ENCODE results near the gene PCNT.

The PCNT gene

GRCh38 chr21:46355161-46356004 is 31.4 kb downstream of the PCNT start:
- H3K9me3 Mint-ChIP-seq: no peaks in the 10 kb centered on the region
- H3K27me3 Mint-ChIP-seq: no peaks in the 10 kb centered on the region
- peak overlapping the region; percentile 73 for H3K27ac Mint-ChIP-seq
- peak; percentile 36 for DNase-seq
- H3K4me3 Mint-ChIP-seq: no peak overlapping the region
- H3K4me1 Mint-ChIP-seq (ENCODE audit: low read depth): peaks cover 3% of the 10 kb centered on the region
- H3K36me3 Mint-ChIP-seq (ENCODE audit: low read depth): peaks cover 95% of the 10 kb centered on the region

DNA sequence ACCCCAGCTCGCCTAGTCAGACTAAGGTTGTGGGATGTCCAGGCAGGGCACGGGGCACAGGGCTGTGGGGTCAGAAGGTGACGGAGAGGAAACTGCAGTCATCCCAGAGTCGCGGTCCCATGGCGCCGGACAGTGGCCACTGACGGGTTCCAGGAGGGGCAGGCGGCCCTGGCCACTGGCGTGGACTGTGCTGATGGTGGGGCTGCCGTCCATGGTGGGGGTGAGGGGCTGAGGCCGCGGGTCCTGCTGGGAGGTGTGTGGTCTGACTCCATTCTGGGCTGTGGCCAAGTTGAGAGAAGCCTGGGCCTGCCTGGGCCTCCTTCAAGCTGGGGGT is 32.0 kb downstream of the PCNT start:
- DNase-seq: no peak
- H3K27ac Mint-ChIP-seq: no peak overlapping the region
- peaks cover 3% of the 10 kb centered on the region for H3K4me1 Mint-ChIP-seq (ENCODE audit: low read depth)
- H3K4me3 Mint-ChIP-seq: no peak overlapping the region
- H3K36me3 Mint-ChIP-seq (ENCODE audit: low read depth): peaks cover 95% of the 10 kb centered on the region
- H3K9me3 Mint-ChIP-seq: no peaks in the 10 kb centered on the region
- no peaks in the 10 kb centered on the region for H3K27me3 Mint-ChIP-seq

GRCh38 chr21:46356494-46357334 is 32.8 kb downstream of the PCNT start:
- peaks cover 3% of the 10 kb centered on the region for H3K4me1 Mint-ChIP-seq (ENCODE audit: low read depth)
- no peaks in the 10 kb centered on the region for H3K27me3 Mint-ChIP-seq
- no peak for DNase-seq
- peaks cover 94% of the 10 kb centered on the region for H3K36me3 Mint-ChIP-seq (ENCODE audit: low read depth)
- no peak overlapping the region for H3K4me3 Mint-ChIP-seq
- peak overlapping the region; percentile 40 for H3K27ac Mint-ChIP-seq
- H3K9me3 Mint-ChIP-seq: no peaks in the 10 kb centered on the region

- H3K4me3 Mint-ChIP-seq: no peak overlapping the region
- no peaks in the 10 kb centered on the region for H3K9me3 Mint-ChIP-seq
- H3K27ac Mint-ChIP-seq: no peak overlapping the region
- no peaks in the 10 kb centered on the region for H3K27me3 Mint-ChIP-seq
- peaks cover 7% of the 10 kb centered on the region for H3K4me1 Mint-ChIP-seq (ENCODE audit: low read depth)
- H3K36me3 Mint-ChIP-seq (ENCODE audit: low read depth): peaks cover 94% of the 10 kb centered on the region
- no peak for DNase-seq
These were observed 33.3 kb downstream of the PCNT start for GRCh38 chr21:46357335-46357604.

DNA sequence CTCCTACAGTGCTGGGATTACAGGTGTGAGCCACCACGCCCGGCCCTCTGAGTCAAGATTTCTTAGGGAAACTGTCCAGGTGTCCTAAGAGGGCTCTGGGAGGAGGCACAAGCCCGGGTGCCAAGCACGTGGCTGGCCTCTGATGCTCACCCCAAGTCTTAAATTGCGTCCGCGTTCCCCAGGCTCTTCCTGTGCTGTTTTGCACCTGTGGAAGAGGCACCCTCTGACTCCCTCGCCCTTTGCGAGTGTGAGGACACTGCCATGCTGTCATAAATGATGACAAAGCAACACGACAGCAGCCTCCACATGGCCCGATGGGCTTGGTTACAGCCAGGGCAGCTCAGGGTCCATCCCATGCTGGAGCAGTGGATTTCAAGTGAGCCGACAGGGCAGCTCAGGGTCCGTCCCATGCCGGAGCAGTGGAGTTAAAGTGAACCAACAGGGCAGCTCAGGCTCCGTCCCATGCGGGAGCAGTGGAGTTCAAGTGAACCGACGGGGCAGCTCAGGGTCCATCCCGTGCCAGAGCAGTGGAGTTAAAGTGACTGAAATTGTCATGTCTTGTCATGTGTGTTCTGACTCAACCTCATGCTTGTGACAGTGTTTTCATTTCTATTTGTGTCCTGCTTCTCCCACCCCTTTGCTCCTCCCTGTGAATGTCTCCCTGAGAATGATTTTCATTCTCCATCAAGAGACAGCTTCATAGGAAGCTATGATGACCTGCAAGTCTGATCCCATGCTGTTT is 33.9 kb downstream of the PCNT start:
- Mint-ChIP-seq H3K27ac (peak overlapping the region; percentile 30), H3K36me3 (ENCODE audit: low read depth) (peaks cover 93% of the 10 kb centered on the region)

GRCh38 chr21:46361176-46361575 is 37.2 kb downstream of the PCNT start:
- Mint-ChIP-seq H3K36me3 (ENCODE audit: low read depth) (peaks cover 91% of the 10 kb centered on the region), H3K4me3 (no peak overlapping the region), H3K4me1 (ENCODE audit: low read depth) (peaks cover 5% of the 10 kb centered on the region), H3K27me3 (no peaks in the 10 kb centered on the region), H3K9me3 (no peaks in the 10 kb centered on the region), H3K27ac (no peak overlapping the region)
- DNase-seq: no peak

More for the DNA sequence above, 33.9 kb downstream of the PCNT start:
- Mint-ChIP-seq H3K4me1 (ENCODE audit: low read depth) (peaks cover 8% of the 10 kb centered on the region), H3K9me3 (no peaks in the 10 kb centered on the region), H3K27me3 (no peaks in the 10 kb centered on the region), H3K4me3 (no peak overlapping the region)
- DNase-seq: no peak

GRCh38 chr21:46361935-46362334 is 38.0 kb downstream of the PCNT start:
- Mint-ChIP-seq H3K4me1 (ENCODE audit: low read depth) (peaks cover 7% of the 10 kb centered on the region), H3K27me3 (no peaks in the 10 kb centered on the region), H3K36me3 (ENCODE audit: low read depth) (peaks cover 91% of the 10 kb centered on the region), H3K4me3 (no peak overlapping the region), H3K27ac (no peak overlapping the region), H3K9me3 (no peaks in the 10 kb centered on the region)
- DNase-seq: no peak

GRCh38 chr21:46362946-46363345 is 39.0 kb downstream of the PCNT start:
- H3K4me3 Mint-ChIP-seq: no peak overlapping the region
- H3K36me3 Mint-ChIP-seq (ENCODE audit: low read depth): peaks cover 90% of the 10 kb centered on the region
- H3K9me3 Mint-ChIP-seq: no peaks in the 10 kb centered on the region
- H3K27ac Mint-ChIP-seq: no peak overlapping the region
- no peak for DNase-seq
- no peaks in the 10 kb centered on the region for H3K27me3 Mint-ChIP-seq
- peaks cover 11% of the 10 kb centered on the region for H3K4me1 Mint-ChIP-seq (ENCODE audit: low read depth)

GRCh38 chr21:46363698-46364097 is 39.7 kb downstream of the PCNT start:
- H3K4me3 Mint-ChIP-seq: no peak overlapping the region
- DNase-seq: no peak
- no peaks in the 10 kb centered on the region for H3K9me3 Mint-ChIP-seq
- peaks cover 17% of the 10 kb centered on the region for H3K4me1 Mint-ChIP-seq (ENCODE audit: low read depth)
- no peak overlapping the region for H3K27ac Mint-ChIP-seq
- H3K36me3 Mint-ChIP-seq (ENCODE audit: low read depth): peaks cover 91% of the 10 kb centered on the region
- no peaks in the 10 kb centered on the region for H3K27me3 Mint-ChIP-seq

- H3K27ac Mint-ChIP-seq: no peak overlapping the region
- H3K27me3 Mint-ChIP-seq: no peaks in the 10 kb centered on the region
- H3K9me3 Mint-ChIP-seq: no peaks in the 10 kb centered on the region
- H3K4me1 Mint-ChIP-seq (ENCODE audit: low read depth): peaks cover 26% of the 10 kb centered on the region
- no peak overlapping the region for H3K4me3 Mint-ChIP-seq
- H3K36me3 Mint-ChIP-seq (ENCODE audit: low read depth): peaks cover 87% of the 10 kb centered on the region
- no peak for DNase-seq
These were observed 42.1 kb downstream of the PCNT start for GRCh38 chr21:46366091-46366490.

DNA sequence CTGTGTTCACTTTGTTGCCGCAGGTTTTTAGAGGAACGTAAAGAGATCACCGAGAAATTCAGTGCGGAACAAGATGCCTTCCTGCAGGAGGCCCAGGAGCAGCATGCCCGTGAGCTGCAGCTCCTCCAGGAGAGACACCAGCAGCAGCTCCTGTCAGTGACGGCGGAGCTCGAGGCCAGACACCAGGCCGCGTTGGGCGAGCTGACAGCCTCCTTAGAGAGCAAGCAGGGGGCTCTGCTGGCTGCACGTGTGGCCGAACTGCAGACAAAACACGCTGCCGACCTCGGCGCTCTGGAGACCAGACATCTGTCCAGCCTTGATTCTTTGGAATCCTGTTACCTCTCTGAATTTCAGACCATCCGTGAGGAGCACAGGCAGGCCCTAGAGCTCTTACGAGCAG is 42.6 kb downstream of the PCNT start:
- H3K4me3 Mint-ChIP-seq: no peak overlapping the region
- DNase-seq: no peak
- peaks cover 29% of the 10 kb centered on the region for H3K4me1 Mint-ChIP-seq (ENCODE audit: low read depth)
- H3K36me3 Mint-ChIP-seq (ENCODE audit: low read depth): peaks cover 86% of the 10 kb centered on the region
- H3K27ac Mint-ChIP-seq: no peak overlapping the region
- H3K27me3 Mint-ChIP-seq: no peaks in the 10 kb centered on the region
- H3K9me3 Mint-ChIP-seq: no peaks in the 10 kb centered on the region

DNA sequence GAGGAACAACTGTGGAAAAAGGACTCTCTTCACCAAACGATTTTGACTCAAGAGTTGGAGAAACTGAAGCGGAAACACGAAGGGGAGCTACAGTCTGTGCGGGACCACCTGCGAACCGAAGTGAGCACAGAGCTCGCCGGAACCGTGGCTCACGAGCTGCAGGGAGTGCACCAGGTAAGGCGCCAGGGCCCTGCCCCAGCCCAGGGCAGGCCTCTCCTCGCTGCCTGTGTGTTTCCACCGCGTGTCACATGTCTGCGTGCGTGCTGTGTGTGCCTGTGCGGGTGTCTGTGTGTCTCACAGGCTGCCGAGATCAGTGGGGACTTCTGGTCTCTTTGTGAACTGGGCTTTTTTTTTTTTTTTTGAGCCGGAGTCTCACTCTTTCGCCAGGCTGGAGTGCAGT is 43.0 kb downstream of the PCNT start:
- no peak overlapping the region for H3K4me3 Mint-ChIP-seq
- H3K27me3 Mint-ChIP-seq: no peaks in the 10 kb centered on the region
- DNase-seq: no peak
- H3K36me3 Mint-ChIP-seq (ENCODE audit: low read depth): peaks cover 86% of the 10 kb centered on the region
- H3K27ac Mint-ChIP-seq: no peak overlapping the region
- peaks cover 29% of the 10 kb centered on the region for H3K4me1 Mint-ChIP-seq (ENCODE audit: low read depth)
- no peaks in the 10 kb centered on the region for H3K9me3 Mint-ChIP-seq

DNA sequence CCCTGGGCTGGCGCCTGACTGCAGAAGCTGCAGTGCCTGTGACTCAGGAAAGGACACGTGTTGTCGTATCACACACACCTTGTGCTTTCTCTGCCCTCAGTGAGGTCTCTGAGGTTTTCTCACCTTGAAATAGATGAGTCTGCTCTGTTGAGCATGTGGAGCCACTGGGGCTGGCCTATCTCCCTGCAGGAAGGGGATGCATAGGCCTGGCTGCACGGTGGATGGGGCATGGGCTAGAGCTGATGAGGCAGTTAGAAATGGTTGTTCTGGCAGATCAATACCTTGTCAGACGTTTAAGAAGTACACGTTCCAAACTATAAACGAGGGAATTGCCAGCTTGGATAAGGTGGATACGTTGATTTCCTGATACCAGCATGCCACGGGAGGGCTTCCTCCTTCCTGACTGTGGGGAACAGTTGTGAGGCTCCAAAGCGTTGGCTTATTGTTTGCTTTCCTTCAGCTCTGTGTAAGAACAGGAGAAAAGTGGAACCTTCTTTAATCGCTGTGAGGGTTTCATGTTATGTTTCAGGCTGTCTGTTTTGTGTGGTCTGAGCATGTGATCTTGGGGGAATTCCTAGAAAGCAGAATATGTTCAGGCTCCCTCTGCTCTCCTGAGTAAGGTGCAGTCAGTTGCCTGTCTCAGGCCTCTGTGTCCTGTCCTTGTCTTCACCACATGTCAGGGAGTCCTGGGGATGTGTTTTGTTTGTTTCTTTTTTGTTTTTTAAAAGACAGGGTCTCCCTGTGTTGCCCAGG is 44.8 kb downstream of the PCNT start:
- peak overlapping the region; percentile 87 for H3K27ac Mint-ChIP-seq
- H3K4me1 Mint-ChIP-seq (ENCODE audit: low read depth): peaks cover 28% of the 10 kb centered on the region
- H3K36me3 Mint-ChIP-seq (ENCODE audit: low read depth): peaks cover 79% of the 10 kb centered on the region
- peak overlapping the region; percentile 45 for H3K4me3 Mint-ChIP-seq
- peak; percentile 55 for DNase-seq
- H3K9me3 Mint-ChIP-seq: no peaks in the 10 kb centered on the region
- no peaks in the 10 kb centered on the region for H3K27me3 Mint-ChIP-seq

- peaks cover 74% of the 10 kb centered on the region for H3K36me3 Mint-ChIP-seq (ENCODE audit: low read depth)
- no peaks in the 10 kb centered on the region for H3K9me3 Mint-ChIP-seq
- no peak overlapping the region for H3K4me3 Mint-ChIP-seq
- peaks cover 28% of the 10 kb centered on the region for H3K4me1 Mint-ChIP-seq (ENCODE audit: low read depth)
- peak overlapping the region; percentile 87 for H3K27ac Mint-ChIP-seq
- DNase-seq: no peak
- no peaks in the 10 kb centered on the region for H3K27me3 Mint-ChIP-seq
These were observed 45.7 kb downstream of the PCNT start for GRCh38 chr21:46369520-46370235.

Measured in activated T-cell treated with anti-CD3 and anti-CD28 coated beads, Interleukin-2, amount 50 U/mL, for 24 hours (primary cell).